Endothelial cell of umbilical vein (primary cell): ENCODE measurements around the gene CMIP. TPM values are rescaled to one million over a fixed set of nuclear protein-coding genes. Genes with fewer than 3 reads are reported as not detected.
"Not testable (repeated sequence)": the region's sequence is repeated elsewhere in the genome, so short reads cannot be mapped to it uniquely, and the experiment has no call there.

Source experiments
- BruUV-seq: library from RNA; stranded (reverse); fragments of 400-500 nt; replicated peaks from 2 replicates; lab custom pipeline; 2021; lab: Mats Ljungman, UMichigan
- CTCF ChIA-PET: fragments of 300-600, 350-600 bp; sonication (Branson Sonifier 250); formaldehyde crosslinking; loops from one replicate; lab custom pipeline; 2021; ENCODE audit warnings: antibody characterized with exemption, inconsistent platforms; lab: Charles Lee
- POLR2A ChIA-PET: fragments of 300-600, 350-600 bp; sonication (Branson Sonifier 250); formaldehyde crosslinking; loops from one replicate; lab custom pipeline; 2021; ENCODE audit warnings: antibody characterized with exemption, inconsistent platforms; lab: Charles Lee
- DNase-seq: peaks from one replicate; pipeline ENCODE4 v3.0.0-alpha.2; 2011; ENCODE audit warnings: low read depth, low spot score
- FAIRE-seq: peaks from 2 replicates; lab custom pipeline; 2011; peaks lifted over from hg19 to GRCh38; lab: Jason Lieb, UNC
- H2AFZ ChIP-seq: 2 replicates; pipeline ENCODE4 v1.6.0; 2012; ENCODE audit warnings: low read depth, low read length, control low read depth, inconsistent platforms
- H3K27ac ChIP-seq: 2 replicates; pipeline ENCODE4 v1.5.1; 2011; ENCODE audit warnings: low read depth, mild to moderate bottlenecking, control low read depth, low read length, moderate library complexity; ENCODE audit not compliant: insufficient read depth
- H3K27me3 ChIP-seq, 2 experiments: 2 replicates each; pipeline versions ENCODE4 v1.6.0 to v1.6.1; 2011; ENCODE audit warnings: low read length in 2 of 2, mixed read lengths in 1 of 2; ENCODE audit not compliant: control insufficient read depth in 2 of 2, insufficient read depth in 2 of 2
- H3K36me3 ChIP-seq, 2 experiments: 2 replicates in 1 of 2; 3 replicates in 1 of 2; pipeline ENCODE4 v1.5.1; 2011; ENCODE audit warnings: low read length in 2 of 2, mild to moderate bottlenecking in 1 of 2, moderate library complexity in 1 of 2; ENCODE audit not compliant: control insufficient read depth in 2 of 2, insufficient read depth in 2 of 2; ENCODE audit errors: extremely low read depth in 1 of 2
- H3K4me1 ChIP-seq: 3 replicates; pipeline ENCODE4 v1.5.1; 2011; ENCODE audit warnings: mild to moderate bottlenecking, low read length; ENCODE audit not compliant: control insufficient read depth, insufficient read depth; ENCODE audit errors: extremely low read depth
- H3K4me2 ChIP-seq: 2 replicates; pipeline ENCODE4 v1.6.1; 2011; ENCODE audit warnings: low read length, control low read depth, mixed read lengths; ENCODE audit not compliant: insufficient read depth
- H3K4me3 ChIP-seq, 3 experiments: fragments of 200-600 bp in 1 of 3; sonication (generic), shearing (Covaris generic) in 1 of 3; replicated peaks in 1 of 3; 2 replicates each; pipeline ENCODE4 v1.5.1; 2011 to 2016; ENCODE audit warnings: control low read depth in 3 of 3, low read length in 3 of 3, mild to moderate bottlenecking in 2 of 3, inconsistent platforms in 1 of 3, low read depth in 1 of 3, moderate library complexity in 1 of 3; ENCODE audit not compliant: insufficient read depth in 1 of 3
- H3K79me2 ChIP-seq: 2 replicates; pipeline ENCODE4 v1.6.0; 2012; ENCODE audit warnings: low read length, inconsistent platforms; ENCODE audit not compliant: control insufficient read depth, insufficient read depth
- H3K9ac ChIP-seq: replicated peaks from 2 replicates; pipeline ENCODE3; 2011; ENCODE audit warnings: low read length, control low read depth; ENCODE audit not compliant: insufficient read depth; ENCODE audit errors: extremely low read depth
- H3K9me1 ChIP-seq: replicated peaks from 3 replicates; pipeline ENCODE4 v1.6.0; 2011; ENCODE audit warnings: mild to moderate bottlenecking, low read length; ENCODE audit not compliant: control insufficient read depth, insufficient read depth; ENCODE audit errors: extremely low read depth
- H3K9me3 ChIP-seq: replicated peaks from 2 replicates; pipeline ENCODE4 v1.5.1; 2012; ENCODE audit warnings: low read length, inconsistent platforms; ENCODE audit not compliant: control insufficient read depth, insufficient read depth
- H4K20me1 ChIP-seq: replicated peaks from 2 replicates; pipeline ENCODE3; 2011; ENCODE audit warnings: mild to moderate bottlenecking, low read length; ENCODE audit not compliant: control insufficient read depth, insufficient read depth; ENCODE audit errors: extremely low read depth
- EZH2 ChIP-seq: IDR thresholded peaks from 2 replicates; pipeline ENCODE4 v1.6.1; 2012; ENCODE audit warnings: borderline replicate concordance, low read depth, mild to moderate bottlenecking, moderate library complexity, low read length, inconsistent platforms; ENCODE audit not compliant: severe bottlenecking
- FOS ChIP-seq: IDR thresholded peaks from 2 replicates; pipeline ENCODE4 v1.6.1; 2011; ENCODE audit warnings: mild to moderate bottlenecking, low read length, moderate library complexity, borderline replicate concordance; ENCODE audit not compliant: insufficient read depth
- GATA2 ChIP-seq: IDR thresholded peaks from 2 replicates; pipeline ENCODE4 v1.7.0; 2011; ENCODE audit warnings: low read depth, mild to moderate bottlenecking, moderate library complexity, mixed read lengths, low read length; ENCODE audit not compliant: insufficient read length, insufficient read depth
- MYC ChIP-seq: IDR thresholded peaks from one replicate; pipeline ENCODE4 v1.6.1; 2011; ENCODE audit warnings: mild to moderate bottlenecking, low read depth, low read length
- POLR2A ChIP-seq: IDR thresholded peaks from 2 replicates; pipeline ENCODE4 v1.6.1; 2012; ENCODE audit warnings: low read depth, mild to moderate bottlenecking, control low read depth, low read length
- dilution Hi-C: fragments of 300-500 bp; cut with MboI; formaldehyde crosslinking; loops from one replicate; pipeline ENCODE4 v1.15.0; 2019; ENCODE audit warnings: low sequenced_read_pairs; ENCODE audit not compliant: extremely low pct_ligation_motif_present
- intact Hi-C: fragments of 100-400 bp; cut with micrococcal nuclease; formaldehyde crosslinking; loops from one replicate; pipeline ENCODE4 v1.10.0; 2022
- polyA plus RNA-seq, 4 experiments: library from polyadenylated mRNA; depleted of rRNA in 3 of 4; stranded (reverse) in 3 of 4; unstranded in 1 of 4; fragments of >200 nt; gene quantifications; 2 replicates each; pipeline versions ENCODE4 v1.2.1 to v1.2.3, GENCODE V29; 2011 to 2012; ENCODE audit warnings: missing spikeins in 1 of 4
- total RNA-seq: library from RNA; stranded (reverse); gene quantifications from 2 replicates; pipeline ENCODE4 v1.2.3, GENCODE V29; 2021
- TF ChIP-seq, protein P1 (sequence below): IDR thresholded peaks from 2 replicates; pipeline ENCODE4 v1.6.1; 2011; ENCODE audit not compliant: insufficient read depth, insufficient read length
- TF ChIP-seq, protein P2 (sequence below), 2 donors: IDR thresholded peaks; 1 replicate in 1 of 2; 2 replicates in 1 of 2; pipeline ENCODE4 v1.5.1; 2011; ENCODE audit warnings: low read length in 2 of 2, mild to moderate bottlenecking in 2 of 2, moderate library complexity in 2 of 2, control low read depth in 1 of 2, inconsistent platforms in 1 of 2, low read depth in 1 of 2; ENCODE audit not compliant: insufficient read depth in 1 of 2; ENCODE audit errors: extremely low read depth in 1 of 2

Gene CMIP
- total and polyA plus RNA-seq, 2 donors (not counting 3 experiments of a cell fraction or from before 2014, with no cell fraction given) = 29.0 to 101 TPM

DNA sequence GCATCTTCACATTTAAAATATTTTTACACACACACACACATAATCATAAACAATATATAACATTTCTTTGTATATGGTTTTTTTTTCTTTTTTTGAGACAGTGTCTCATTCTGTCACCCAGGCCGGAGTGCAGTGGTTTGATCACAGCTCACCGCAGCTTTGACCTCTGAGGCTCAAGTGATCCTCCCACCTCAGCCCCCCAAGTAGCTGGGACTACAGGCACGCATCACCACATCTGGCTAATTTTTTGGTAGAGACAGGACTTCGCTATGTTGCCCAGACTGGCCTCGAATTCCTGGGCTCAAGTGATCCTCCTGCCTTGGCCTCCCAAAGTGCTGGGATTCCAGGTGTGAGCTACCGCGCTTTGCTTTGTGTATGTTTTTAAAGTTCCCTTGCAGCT is 78.2 kb downstream of the CMIP start:
- BruUV-seq, H3K4me3 ChIP-seq, FAIRE-seq, POLR2A ChIA-PET, H3K36me3 ChIP-seq, H2AFZ ChIP-seq, H3K27ac ChIP-seq, H3K4me2 ChIP-seq, H3K9me3 ChIP-seq, H3K9ac ChIP-seq, H3K27me3 ChIP-seq, DNase-seq, dilution Hi-C loops, CTCF ChIA-PET, intact Hi-C loops, H4K20me1 ChIP-seq, H3K9me1 ChIP-seq: not testable (repeated sequence)
- Histone ChIP-seq H3K4me1 (peaks cover 39% of the 10 kb centered on the region), H3K79me2 (peaks cover 50% of the 10 kb centered on the region)

DNA sequence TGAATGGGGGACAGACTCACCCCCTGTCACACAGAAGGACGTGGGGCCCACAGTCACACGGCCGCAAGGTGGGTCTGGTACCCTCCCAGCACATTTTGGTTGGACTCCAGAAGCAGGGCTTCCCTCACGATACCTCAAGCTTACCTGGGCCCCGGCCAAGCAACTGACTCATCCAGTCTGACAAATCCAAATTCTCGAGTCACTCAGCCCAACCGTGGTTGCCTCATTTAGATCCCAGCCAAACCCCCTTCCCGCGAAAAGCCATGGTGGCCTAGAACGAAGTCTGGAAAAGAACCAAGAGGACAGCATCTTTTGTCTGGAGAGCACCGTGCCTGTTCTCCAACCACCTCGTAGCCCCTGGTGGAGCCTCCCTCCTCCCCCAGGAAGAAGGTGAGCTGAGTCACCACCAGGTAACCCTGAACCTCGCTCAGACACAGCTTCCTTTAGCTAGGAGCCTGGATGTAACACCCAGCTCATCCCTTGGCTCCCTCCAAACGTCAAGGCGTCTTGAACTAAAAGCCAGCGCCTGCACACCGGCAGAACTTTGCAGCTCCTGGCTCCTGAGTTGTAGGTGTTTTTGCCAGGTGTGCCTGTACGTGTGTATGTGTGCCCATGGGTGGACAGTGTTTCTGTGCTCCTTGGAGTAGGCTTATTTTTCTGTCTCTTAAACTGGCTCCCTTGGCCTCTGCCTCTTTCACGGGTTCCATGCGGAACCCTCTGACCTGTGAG is 78.9 kb downstream of the CMIP start:
- H3K4me1 ChIP-seq = peaks cover 32% of the 10 kb centered on the region
- H3K4me3 ChIP-seq = no peak overlapping the region
- POLR2A ChIA-PET = no interaction called here
- CTCF ChIA-PET = interaction anchor here (0.7 to 1.1 kb wide), 3 partner anchors 10 to 82 kb away, joined by 3 read pairs; no protein-coding TSS in a partner anchor
- no peak overlapping the region for H2AFZ ChIP-seq
- H3K27me3 ChIP-seq = no peaks in the 10 kb centered on the region
- no peak overlapping the region for H3K27ac ChIP-seq
- intact Hi-C loops = no loop called here
- no peaks in the 10 kb centered on the region for H3K9me3 ChIP-seq
- dilution Hi-C loops = no loop called here
- FAIRE-seq = no peak
- no peaks in the 10 kb centered on the region for H3K9me1 ChIP-seq
- no peaks in the 10 kb centered on the region for H4K20me1 ChIP-seq
- H3K9ac ChIP-seq = no peak overlapping the region
- H3K4me2 ChIP-seq = no peak overlapping the region
- H3K36me3 ChIP-seq = peaks cover 0 to 8% of the 10 kb centered on the region in 2 experiments
- TF ChIP-seq GATA2 (no peak), EZH2 (no peak), FOS (no peak), MYC (no peak), POLR2A (no peak)
- TF ChIP-seq, protein P1, sequence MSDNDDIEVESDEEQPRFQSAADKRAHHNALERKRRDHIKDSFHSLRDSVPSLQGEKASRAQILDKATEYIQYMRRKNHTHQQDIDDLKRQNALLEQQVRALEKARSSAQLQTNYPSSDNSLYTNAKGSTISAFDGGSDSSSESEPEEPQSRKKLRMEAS = no peak
- TF ChIP-seq, protein P2, sequence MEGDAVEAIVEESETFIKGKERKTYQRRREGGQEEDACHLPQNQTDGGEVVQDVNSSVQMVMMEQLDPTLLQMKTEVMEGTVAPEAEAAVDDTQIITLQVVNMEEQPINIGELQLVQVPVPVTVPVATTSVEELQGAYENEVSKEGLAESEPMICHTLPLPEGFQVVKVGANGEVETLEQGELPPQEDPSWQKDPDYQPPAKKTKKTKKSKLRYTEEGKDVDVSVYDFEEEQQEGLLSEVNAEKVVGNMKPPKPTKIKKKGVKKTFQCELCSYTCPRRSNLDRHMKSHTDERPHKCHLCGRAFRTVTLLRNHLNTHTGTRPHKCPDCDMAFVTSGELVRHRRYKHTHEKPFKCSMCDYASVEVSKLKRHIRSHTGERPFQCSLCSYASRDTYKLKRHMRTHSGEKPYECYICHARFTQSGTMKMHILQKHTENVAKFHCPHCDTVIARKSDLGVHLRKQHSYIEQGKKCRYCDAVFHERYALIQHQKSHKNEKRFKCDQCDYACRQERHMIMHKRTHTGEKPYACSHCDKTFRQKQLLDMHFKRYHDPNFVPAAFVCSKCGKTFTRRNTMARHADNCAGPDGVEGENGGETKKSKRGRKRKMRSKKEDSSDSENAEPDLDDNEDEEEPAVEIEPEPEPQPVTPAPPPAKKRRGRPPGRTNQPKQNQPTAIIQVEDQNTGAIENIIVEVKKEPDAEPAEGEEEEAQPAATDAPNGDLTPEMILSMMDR (IDR thresholded peaks at IDR 0.05; ENCODE audit: extremely low read depth in 1 of 2, insufficient read depth in 1 of 2, low read depth in 1 of 2, low read length in 2 of 2) = no peak
- peaks cover 56% of the 10 kb centered on the region for H3K79me2 ChIP-seq
- no TSS peak for BruUV-seq
- no peak for DNase-seq
